Measurements from ENCODE around the gene ATP1A4.
A peak's percentile ranks its signal among the peaks of the same experiment; 100 is the strongest.

ATP1A4 gene

DNA sequence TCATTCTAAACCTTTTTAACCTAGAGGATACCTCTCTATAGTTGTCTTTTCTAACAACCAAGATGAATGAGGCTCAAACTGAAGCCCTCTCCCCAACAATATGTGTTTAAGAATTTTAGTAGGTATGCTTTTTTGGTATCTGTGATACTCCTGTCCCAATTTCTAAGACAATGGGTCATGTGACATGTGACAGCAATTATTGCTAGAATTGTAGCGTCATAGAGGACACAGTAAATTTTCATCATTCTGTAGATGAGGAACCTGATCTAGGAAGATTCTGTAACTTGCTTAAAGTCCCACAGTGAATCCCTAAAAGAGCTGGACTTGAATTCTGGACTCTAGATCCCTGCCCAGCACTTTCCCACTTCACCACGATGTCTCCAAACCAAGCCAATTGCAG, 27.3 kb downstream of the ATP1A4 start:
- DNase-seq, result no peak

DNA sequence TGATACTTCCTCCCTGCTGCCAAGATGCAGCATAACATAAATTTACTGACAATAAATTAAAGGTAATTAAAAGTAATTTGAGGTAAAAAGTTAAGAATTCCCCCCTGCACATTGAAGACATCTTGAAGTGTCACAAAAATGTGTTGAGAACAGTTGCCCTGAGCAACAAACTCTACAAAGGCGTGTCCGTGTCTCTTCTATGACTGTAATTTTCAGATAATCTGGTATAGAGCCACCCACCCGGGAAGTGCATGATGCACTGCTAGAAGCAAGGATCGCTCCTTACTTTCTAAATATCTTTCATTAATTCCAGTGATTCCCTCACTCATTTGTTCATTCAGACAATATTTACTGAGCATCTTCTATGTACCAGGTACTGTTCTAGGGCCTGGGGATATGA, 27.9 kb downstream of the ATP1A4 start:
- DNase-seq, result no peak

DNA sequence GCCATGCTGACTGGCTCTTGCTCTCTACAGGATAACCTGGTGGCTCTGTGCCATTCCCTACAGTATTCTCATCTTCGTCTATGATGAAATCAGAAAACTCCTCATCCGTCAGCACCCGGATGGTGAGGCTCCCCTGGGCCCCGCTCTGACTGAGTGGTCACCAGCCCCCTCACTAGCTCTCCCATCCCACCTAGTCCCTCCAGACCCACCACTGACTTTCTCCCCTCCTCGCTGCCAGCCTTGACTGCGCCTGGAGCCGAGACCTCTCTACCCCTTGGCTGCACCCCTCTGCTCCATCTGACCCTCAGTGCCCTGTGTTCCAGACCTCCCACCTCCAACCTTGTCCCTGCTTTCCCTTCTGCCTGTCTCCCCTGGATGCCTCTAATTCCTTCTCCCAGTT, 34.8 kb downstream of the ATP1A4 start:
- no peak for DNase-seq

DNA sequence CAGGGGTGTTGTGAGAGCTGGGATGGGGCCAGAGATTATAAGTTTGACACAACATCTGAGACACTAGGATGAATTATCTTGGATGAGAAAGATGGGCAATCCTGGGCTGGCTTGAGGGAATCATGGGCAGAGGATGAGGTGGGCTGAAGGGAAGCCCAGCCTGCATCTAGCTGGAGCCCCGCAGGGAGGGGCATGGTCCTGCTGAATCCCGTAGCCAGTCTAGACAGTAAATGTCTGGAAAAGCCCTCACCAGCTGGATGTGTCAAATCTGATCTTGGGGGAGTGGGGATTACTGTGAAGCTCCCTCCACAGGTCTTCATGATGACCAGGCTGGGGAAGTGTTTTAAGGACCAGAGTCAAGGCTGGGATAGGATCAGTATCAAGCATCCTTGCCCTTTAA, 35.3 kb downstream of the ATP1A4 start:
- DNase-seq, result no peak

DNA sequence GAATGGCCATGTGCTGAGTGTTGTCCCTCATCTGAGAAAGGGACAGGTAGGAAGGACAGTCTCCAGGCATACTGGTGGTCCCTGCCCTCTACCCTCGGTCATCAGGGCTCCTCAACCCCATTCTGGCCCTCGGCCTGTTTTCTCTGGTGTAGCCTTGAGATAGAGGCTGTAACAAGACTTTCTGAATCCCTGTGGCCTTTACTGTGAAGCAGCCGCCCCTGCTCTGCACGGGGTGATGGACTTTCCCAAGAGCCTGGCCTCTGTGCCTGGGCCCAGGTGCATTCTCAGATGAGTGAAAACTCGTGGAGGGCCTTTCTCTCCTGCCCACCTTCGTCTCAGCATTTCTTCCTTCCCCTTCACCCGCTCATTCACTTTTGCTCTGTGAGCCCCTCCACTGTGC, 36.0 kb downstream of the ATP1A4 start:
- DNase-seq, result no peak

DNA sequence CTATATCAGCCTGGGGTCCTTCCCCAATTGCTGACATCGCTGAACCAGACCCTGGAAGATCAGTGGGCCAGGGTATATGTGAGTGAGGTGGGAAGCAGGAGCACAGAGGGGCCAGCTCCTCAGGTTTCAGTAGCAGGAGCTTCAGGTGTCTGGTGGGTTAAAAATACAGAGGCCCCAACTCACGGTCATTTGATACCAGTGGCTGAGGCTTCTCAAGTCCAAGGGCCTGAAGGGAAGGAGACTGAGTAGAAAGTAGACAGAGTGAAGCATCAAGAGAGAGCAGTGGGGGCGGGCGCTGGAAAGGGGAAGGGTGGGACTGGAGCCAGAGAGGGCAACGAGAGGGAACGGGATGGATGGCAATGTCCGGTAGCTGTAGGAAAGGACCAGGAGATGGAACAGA, 36.9 kb downstream of the ATP1A4 start:
- DNase-seq, result no peak

DNA sequence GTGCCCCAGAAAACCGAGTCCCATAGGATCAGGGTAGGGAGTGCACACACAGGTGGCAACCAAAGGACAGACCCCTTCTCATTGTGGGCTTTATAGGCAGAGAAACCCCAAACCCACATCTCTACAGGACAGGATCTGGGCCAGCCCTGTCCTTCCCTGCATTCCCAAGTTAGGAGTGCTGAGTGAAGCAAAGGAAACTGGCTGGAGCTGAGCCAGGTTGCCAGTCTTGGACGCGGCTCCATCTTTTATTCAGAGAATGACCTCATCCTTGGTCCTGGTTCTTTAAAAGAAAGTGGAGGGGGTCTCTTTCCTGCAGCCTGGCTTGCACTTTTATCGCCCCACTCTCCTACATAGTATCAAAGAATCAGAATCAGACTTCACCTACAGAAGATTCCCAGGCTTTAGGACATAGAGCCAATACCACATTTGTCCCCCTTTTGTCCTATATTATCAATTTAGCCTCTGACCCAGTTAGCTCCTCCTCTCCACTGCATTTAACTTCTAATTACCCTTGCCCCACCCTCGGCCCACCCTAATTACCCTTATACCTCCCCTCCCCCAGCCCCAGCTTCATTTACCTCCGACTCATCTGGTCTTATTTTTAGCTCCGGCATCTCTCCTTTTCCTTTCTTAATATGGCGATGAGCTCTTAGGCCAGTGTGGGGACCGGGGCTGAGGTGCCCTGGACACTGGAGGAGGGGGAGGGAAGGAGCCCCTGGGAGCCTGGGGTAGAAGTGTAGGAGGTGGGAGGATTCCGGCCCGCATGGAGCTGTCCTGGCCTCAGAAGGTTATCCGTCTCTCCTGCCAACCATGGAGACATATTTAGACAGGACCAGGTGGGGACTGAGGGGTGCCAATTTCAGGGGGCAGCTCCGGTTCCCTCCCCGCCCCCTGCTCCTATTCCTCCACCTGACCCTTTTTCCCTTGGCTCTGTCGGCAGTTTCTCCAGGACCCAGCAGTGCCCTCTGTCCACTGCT, 38.5 kb downstream of the ATP1A4 start, which contains the start of gene CASQ1:
CASQ1 (plus strand) TSS at position 927 of the 977 bp plus-strand sequence. CDS start 177 bp downstream, outside the sequence.
- DNase-seq, result no peak

DNA sequence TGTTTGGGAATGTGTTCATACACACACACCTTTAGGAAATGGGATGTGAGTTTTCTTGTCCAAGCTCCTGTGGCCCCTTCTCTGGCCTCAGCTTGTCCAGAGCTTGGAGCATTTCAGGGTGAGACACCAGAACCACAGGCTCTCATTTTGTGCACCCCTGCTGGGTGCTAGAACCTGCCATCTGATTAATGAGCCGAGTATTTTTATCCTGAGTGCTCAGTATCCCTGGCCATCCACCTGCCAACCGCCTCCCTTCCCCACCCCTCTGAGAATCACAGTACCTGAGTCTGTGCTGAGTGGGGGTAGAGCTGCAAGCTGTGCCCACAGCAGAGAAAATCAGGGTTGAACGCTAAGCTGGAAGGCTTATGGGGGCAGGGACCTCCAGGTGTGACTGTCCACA, 40.4 kb downstream of the ATP1A4 start:
- DNase-seq, result no peak

DNA sequence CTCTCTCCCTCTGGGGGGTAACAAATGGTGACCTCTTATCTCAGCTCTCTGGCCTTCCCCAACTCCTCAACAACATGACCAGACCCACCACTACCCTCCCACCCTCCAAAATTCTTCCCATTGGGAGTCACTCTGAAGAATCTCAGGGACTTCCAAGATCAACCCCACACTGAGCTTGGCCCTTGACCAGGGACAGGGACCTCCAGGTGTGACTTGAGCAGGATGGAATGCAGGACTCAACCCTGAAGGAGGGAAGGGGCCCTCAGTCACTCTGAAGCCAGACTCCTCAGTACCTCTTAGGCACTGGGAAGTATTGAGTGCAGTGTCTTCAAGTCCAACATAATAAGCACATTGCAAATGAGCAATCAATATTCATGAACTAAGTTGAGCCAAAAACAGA, 40.8 kb downstream of the ATP1A4 start:
- DNase-seq, result no peak

DNA sequence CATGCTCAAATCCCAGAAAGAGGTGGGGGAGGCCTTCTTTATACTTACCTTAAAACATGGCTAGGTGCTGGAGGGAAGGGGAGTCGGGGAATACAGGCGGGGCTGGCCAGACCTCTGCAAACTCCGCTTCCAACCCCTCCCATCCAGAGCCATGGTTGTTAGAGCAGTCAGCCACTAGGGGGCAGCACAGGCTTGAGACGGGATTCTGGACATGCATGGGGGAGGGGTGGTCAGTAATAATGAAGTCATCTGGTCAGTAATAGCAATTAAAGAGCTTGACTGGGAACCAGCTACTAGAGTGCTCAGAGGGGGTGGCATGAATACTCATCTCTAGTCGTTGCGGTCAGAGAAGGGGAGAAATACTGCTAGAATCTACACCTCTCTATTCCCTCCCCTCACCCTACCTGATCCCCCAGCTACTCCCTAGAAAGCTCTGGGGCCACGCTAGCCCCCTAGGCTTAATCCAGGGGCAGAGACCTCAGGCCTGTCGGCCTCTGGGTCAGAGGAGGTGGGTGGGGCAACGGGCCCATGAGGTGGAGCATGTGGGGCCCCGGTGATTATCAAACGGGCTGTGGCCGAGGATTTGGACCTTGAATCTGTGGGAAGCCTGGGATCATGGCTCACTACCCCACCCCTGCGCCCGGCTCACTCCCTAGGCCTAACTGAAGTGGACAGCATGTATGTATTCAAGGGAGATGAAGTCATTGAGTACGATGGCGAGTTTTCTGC, 41.9 kb downstream of the ATP1A4 start:
- DNase-seq, result peak; percentile 94

DNA sequence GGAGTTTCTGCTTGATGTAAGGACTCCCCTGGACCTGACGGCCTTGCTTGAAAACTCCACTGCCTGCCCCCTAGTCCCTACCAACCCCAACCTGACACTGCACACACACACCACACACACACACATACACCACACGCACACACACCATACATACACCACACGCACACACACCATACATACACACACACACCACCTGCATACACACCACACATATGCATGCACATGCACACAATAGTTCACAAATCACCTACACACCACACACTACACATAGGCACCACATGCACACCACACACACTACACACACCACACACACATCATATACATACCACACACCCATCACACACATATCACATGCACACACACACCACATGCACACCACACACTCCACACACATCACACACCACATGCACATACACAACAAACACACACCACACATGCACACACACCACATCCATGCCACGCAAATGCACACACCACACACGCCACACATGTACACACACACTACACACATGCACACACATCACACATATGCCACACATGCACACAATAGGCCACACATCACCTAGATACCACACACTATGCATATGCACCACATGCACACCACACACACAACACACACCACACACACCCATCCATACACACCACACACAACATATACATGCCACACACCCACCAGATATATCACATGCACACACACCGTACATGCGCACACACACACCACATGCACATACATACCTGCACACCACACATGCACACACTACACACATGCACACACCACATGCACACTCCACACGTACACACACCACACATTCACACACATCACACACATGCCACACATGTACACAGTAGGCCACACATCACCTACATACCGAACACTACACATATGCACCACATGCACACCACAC, 42.7 kb downstream of the ATP1A4 start:
- no peak for DNase-seq

DNA sequence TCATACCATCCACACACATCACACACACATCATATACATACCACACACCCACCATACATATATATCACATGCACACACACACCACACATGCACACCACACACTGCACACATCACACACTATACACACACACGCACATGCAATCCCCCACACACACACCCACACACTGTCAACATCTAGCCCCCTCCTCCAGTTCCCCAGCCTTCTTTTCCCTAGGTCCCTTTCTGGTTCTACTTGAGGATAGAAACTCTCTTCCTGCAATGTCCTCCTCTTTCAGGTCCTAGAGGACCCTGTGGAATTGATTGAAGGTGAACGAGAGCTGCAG, 43.3 kb downstream of the ATP1A4 start:
- DNase-seq, result no peak

DNA sequence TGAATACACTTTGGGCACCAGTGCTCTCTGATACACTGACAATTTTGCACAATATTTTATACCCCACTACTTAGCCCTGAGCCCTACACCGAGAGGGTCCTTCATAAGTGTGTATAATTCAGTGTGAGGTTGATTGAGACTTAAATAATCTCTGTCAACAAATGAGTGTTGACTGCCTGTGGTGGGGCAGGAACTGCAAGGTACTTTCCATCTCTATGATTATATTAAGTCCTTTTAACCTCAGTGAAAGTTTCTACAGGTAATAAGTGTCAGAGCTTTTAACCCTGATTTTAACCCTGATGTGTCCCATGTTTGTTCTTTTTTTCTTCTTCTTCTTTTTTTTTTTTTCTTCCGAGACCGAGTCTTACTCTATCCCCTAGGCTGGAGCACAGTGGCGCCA, 44.7 kb downstream of the ATP1A4 start:
- no peak for DNase-seq

DNA sequence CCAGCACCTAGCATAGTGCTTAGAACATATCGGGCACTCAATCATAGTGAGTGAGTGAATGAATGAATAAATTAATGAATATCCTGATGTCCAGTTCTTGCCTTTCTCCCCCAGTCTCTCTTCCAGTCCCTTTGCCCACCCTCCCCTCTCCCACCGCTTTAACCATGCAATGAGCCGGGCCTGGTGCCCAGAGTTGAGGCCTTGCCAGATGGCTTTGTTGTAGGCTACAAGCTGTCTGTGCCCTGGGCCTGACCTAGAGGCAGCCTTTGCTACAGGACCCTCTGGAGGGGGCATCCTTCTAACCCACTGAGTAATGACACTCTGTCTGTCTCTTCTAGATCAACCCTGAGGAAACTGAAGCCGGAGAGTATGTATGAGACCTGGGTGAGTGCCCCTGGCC, 45.8 kb downstream of the ATP1A4 start:
- DNase-seq, result no peak

DNA sequence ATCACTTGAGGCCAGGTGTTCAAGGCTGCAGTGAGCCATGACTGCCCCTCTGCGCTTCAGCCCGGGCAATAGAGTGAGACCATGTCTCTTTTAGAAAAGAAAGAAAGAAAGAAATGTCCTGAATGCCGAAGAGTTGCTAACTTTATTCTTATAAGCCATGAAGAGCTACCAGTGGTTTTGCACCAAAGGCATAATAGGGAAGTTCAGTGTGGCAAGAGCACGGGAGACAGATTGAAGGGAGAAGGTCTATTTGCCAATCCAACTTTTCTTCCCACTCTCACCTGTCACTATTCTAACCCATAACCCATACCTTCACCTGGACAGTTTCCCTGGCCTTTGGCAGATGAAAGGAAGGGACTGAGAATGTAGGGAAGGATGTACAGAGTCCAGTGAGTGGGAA, 49.4 kb downstream of the ATP1A4 start:
- no peak for DNase-seq

DNA sequence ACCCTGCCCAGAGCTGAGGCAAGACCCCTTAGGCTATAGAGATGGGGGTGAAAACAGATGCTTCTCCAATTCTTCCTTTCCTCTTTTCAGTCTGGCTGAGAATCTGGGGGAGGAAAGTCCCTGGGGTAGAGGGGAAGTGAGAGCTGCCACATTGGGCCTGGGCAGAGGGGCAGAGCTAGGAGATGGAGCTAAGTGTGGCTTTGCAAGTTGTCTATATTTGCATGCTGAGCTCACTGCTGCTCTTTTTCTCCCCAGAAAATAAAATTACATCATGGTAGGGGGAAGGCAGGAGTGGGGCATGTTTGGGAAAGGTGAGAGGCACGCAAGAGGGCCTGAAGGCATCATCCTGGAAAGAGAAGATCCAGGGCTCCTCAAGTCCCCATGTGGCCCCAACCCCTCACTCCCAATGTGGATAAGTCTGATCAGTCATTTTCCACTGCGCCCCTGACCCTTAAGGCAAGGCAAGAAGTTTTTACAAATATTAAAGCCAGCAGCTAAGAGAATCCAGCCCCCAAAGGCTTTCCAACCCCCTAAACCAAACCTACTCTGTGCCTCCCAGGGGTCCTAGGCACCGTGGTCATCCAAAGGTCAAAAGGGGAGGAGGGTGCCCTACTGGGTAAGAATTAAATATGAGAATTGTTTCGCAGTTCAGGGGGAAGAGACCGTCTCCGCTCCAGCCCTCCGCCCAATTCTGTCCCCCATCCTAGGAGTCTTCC, 53.3 kb downstream of the ATP1A4 start:
- DNase-seq, result peak; percentile 54

DNA sequence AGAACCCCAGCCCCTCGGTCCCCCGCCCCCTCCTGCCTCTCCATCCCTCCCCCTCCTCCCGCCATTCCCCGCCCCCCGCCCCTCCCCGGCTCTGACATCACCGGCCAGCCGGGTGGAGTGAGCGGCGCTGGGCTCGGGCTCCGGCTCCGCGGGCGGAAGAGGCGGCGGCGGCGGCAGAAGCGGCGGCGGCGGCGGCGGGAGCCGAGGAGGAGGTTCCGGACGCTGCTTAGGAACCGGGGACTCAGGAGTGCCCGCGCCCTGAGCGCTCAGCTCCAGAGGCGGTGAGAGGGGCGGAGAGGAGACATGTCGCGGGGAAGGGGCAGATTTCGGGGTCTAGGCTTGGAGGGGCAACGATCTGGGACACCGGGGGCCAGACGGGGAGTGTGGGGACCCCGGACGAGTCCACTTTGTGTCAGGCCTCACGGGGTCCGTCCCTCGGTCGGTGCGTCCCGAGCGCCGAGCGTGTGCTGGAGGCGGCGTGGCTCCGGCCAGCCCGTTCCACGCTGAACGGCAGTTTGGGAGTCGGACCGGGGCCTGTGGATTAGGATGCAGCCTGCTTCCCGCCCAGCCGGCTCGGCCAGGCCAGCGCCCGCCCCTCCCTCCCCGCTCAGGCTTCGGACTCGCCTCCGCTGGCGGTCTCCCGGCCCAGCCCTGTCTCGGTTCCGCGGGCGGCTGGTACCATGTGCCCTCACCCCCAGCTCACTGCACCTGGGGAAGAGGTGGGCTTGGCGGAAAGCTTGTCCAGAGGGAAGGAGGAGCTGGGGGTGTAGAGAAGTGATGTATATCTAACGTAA, 54.0 kb downstream of the ATP1A4 start, which contains the start of gene PEA15:
PEA15 (plus strand) TSS at position 143 of the 794 bp plus-strand sequence. CDS start 6,161 bp downstream, outside the sequence.
- DNase-seq, result peak; percentile 74

DNA sequence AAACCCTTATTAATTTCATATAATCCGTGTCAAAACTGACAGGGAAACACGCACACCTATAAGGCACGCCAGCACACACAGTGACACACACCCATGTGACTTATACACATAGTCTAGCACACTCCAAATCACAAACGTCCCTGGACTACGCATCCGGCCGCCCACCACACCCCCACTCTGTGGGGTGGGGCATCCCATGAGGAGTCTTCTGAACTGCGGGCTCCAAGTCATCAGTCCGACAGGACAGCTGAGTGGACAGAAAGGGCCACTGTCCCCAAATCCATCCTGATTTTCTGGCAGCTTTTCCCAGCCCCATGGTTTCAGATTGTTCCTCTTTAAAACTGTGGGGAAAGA, 54.6 kb downstream of the ATP1A4 start:
- DNase-seq, result peak; percentile 67

DNA sequence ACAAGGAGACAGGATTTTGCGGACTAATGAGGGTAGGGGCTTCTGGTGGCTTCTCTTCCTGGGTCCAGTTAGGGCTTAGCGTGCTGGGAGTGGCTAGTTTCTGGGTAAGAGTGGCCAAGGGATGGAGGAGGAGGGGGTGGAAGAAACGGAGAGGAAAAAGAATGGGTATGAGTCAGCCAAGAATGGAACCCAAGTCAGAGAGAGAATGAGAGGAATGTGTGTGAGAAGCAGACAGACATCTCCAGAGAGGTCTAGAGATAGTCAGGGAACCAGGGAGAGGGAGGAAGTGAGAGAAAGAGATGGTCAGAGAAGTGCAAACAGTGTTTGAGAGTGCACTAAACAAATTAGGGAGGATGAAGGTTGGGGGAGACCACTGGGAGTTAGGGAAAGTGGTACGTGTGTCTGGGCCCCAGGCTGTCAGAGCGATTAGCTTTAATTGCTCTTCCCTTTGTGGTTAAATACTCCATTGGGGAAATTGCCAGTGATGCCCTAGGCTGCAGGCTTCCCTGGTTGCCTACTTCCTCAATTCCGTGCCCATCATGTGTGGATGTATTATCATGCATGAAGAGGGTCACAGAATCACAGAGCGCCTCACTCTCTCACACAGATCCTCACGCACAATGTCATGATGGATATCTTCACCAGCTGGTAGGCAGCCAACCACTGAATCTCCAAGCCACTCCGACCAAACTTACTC, 55.2 kb downstream of the ATP1A4 start:
- DNase-seq, result peak; percentile 49

DNA sequence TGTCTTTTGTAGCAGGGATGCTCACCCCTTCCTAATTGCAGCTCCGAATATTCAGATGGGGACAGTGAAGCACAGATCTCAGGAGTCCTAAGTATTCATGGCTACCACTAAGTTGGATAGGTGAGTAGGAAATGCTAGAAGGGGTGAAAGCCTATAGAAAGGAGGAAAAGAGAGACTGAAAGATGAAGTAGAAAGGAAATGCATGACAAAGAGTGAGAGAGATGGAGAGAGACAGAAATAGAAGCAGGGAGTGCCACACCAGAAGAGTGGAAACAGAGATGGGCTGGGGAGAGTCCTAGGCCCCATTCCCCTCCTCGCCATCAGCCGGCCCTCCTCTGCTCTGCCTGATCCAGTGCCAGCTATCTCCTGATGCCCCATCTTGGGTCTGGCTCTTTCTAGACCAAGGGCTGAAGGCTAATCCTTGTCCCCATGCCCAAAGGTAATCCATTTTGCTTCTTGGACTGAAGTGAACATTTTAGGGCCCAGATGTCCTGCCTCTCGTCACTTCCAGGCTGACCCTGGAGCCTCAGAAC, 55.8 kb downstream of the ATP1A4 start:
- DNase-seq, result no peak

All from retina (tissue), 1 donor.